GM12865 (cell line): ENCODE measurements around the gene NDST1.

Experiments
- DNase-seq: peaks from one replicate; pipeline ENCODE4 v3.0.0; 2010; ENCODE audit warnings: low read depth
- H3K4me3 ChIP-seq: 2 replicates; pipeline ENCODE4 v1.5.1; 2011; ENCODE audit warnings: mild to moderate bottlenecking, low read depth, low read length, control low read depth
- TF ChIP-seq, protein P1 (sequence below): IDR thresholded peaks from 2 replicates; pipeline ENCODE4 v1.5.1; 2011; ENCODE audit warnings: low read length, control low read depth, low read depth, inconsistent platforms; ENCODE audit not compliant: insufficient read depth; ENCODE audit errors: missing control alignments

Gene NDST1

GRCh38 chr5:150525781-150526180 is 17.9 kb downstream of the NDST1 start:
- no peak for DNase-seq
- TF ChIP-seq, protein P1, sequence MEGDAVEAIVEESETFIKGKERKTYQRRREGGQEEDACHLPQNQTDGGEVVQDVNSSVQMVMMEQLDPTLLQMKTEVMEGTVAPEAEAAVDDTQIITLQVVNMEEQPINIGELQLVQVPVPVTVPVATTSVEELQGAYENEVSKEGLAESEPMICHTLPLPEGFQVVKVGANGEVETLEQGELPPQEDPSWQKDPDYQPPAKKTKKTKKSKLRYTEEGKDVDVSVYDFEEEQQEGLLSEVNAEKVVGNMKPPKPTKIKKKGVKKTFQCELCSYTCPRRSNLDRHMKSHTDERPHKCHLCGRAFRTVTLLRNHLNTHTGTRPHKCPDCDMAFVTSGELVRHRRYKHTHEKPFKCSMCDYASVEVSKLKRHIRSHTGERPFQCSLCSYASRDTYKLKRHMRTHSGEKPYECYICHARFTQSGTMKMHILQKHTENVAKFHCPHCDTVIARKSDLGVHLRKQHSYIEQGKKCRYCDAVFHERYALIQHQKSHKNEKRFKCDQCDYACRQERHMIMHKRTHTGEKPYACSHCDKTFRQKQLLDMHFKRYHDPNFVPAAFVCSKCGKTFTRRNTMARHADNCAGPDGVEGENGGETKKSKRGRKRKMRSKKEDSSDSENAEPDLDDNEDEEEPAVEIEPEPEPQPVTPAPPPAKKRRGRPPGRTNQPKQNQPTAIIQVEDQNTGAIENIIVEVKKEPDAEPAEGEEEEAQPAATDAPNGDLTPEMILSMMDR, result no peak
- H3K4me3 ChIP-seq, result no peak overlapping the region

- H3K4me3 ChIP-seq, result no peak overlapping the region
- TF ChIP-seq, protein P1, result no peak
- DNase-seq, result no peak
These were observed 19.1 kb downstream of the NDST1 start for GRCh38 chr5:150527038-150527437.

- H3K4me3 ChIP-seq, result no peak overlapping the region
- no peak for DNase-seq
- TF ChIP-seq, protein P1, result no peak
These were observed 19.9 kb downstream of the NDST1 start for GRCh38 chr5:150527808-150528207.

GRCh38 chr5:150528924-150529546 is 21.1 kb downstream of the NDST1 start:
- H3K4me3 ChIP-seq, result no peak overlapping the region
- TF ChIP-seq, protein P1, result no peak
- no peak for DNase-seq

GRCh38 chr5:150529555-150529954 is 21.6 kb downstream of the NDST1 start:
- TF ChIP-seq, protein P1, result no peak
- no peak overlapping the region for H3K4me3 ChIP-seq
- no peak for DNase-seq

- TF ChIP-seq, protein P1, result no peak
- no peak overlapping the region for H3K4me3 ChIP-seq
These were observed 22.5 kb downstream of the NDST1 start for GRCh38 chr5:150530423-150530822.

More at GRCh38 chr5:150530423-150530822, 22.5 kb downstream of the NDST1 start:
- DNase-seq, result no peak
